Mesenchymal stem cell (in vitro differentiated cells and primary cell): Measurements from ENCODE around the gene ANKFN1.

ENCODE experiments used
- DNase-seq: peaks from one replicate; pipeline ENCODE4 v3.0.0-alpha.2; 2013
- H2AFZ ChIP-seq: one replicate; pipeline ENCODE4 v1.6.1; 2013; ENCODE audit warnings: low read depth, mild to moderate bottlenecking, control low read depth, inconsistent platforms, low read length, moderate library complexity
- H2AK5ac ChIP-seq: 2 replicates; pipeline ENCODE4 v1.6.1; 2013; ENCODE audit warnings: low read length, moderate library complexity, mild to moderate bottlenecking, inconsistent platforms; ENCODE audit not compliant: severe bottlenecking
- H2BK120ac ChIP-seq: one replicate; pipeline ENCODE4 v1.6.1; 2013; ENCODE audit warnings: low read depth, mild to moderate bottlenecking, inconsistent platforms, low read length, moderate library complexity
- H2BK12ac ChIP-seq, 2 experiments: one replicate each; pipeline ENCODE4 v1.6.1; 2013; ENCODE audit warnings: inconsistent platforms in 2 of 2, low read length in 2 of 2, mild to moderate bottlenecking in 2 of 2, moderate library complexity in 2 of 2, control low read depth in 1 of 2
- H2BK15ac ChIP-seq: one replicate; pipeline ENCODE4 v1.6.1; 2013; ENCODE audit warnings: mild to moderate bottlenecking, low read depth, inconsistent platforms; ENCODE audit not compliant: poor library complexity, severe bottlenecking
- H2BK5ac ChIP-seq: 2 replicates; pipeline ENCODE4 v1.6.1; 2013; ENCODE audit warnings: low read depth, mild to moderate bottlenecking, low read length, control low read depth, inconsistent platforms; ENCODE audit not compliant: poor library complexity, severe bottlenecking
- H3K14ac ChIP-seq, 2 experiments: one replicate each; pipeline ENCODE4 v1.6.1; 2013; ENCODE audit warnings: inconsistent platforms in 2 of 2, low read length in 2 of 2, control low read depth in 1 of 2, mild to moderate bottlenecking in 1 of 2, moderate library complexity in 1 of 2
- H3K18ac ChIP-seq, 2 experiments: one replicate each; pipeline ENCODE4 v1.6.1; 2013; ENCODE audit warnings: inconsistent platforms in 2 of 2, low read length in 2 of 2, control low read depth in 1 of 2, low read depth in 1 of 2, mild to moderate bottlenecking in 1 of 2
- H3K23ac ChIP-seq, 2 experiments: one replicate each; pipeline ENCODE4 v1.6.1; 2013; ENCODE audit warnings: inconsistent platforms in 2 of 2, low read length in 2 of 2, mild to moderate bottlenecking in 2 of 2, moderate library complexity in 2 of 2, control low read depth in 1 of 2
- H3K27ac ChIP-seq: 2 replicates; pipeline ENCODE4 v1.5.1; 2013; ENCODE audit warnings: mild to moderate bottlenecking, moderate library complexity, low read length, control low read depth, inconsistent platforms; ENCODE audit not compliant: poor library complexity, severe bottlenecking
- H3K27me3 ChIP-seq, 2 experiments: 2 replicates each; pipeline versions ENCODE4 v1.6.1 to v1.7.0; 2013; ENCODE audit warnings: low read length in 2 of 2, mild to moderate bottlenecking in 2 of 2, moderate library complexity in 2 of 2, control low read depth in 1 of 2, inconsistent platforms in 1 of 2; ENCODE audit not compliant: control insufficient read depth in 1 of 2, insufficient read depth in 1 of 2
- H3K36me3 ChIP-seq, 2 experiments: 2 replicates each; pipeline versions ENCODE4 v1.6.1 to v1.7.0; 2013; ENCODE audit warnings: low read length in 2 of 2, control low read depth in 1 of 2, inconsistent platforms in 1 of 2, low read depth in 1 of 2, mild to moderate bottlenecking in 1 of 2; ENCODE audit not compliant: insufficient read depth in 2 of 2, control insufficient read depth in 1 of 2
- H3K4ac ChIP-seq, 2 experiments: one replicate each; pipeline ENCODE4 v1.6.1; 2013; ENCODE audit warnings: inconsistent platforms in 2 of 2, low read length in 2 of 2, mild to moderate bottlenecking in 2 of 2, moderate library complexity in 2 of 2, control low read depth in 1 of 2, low read depth in 1 of 2
- H3K4me1 ChIP-seq: 2 replicates; pipeline ENCODE4 v1.6.1; 2013; ENCODE audit warnings: low read depth, low read length, control low read depth; ENCODE audit not compliant: control insufficient read depth, insufficient read depth
- H3K4me2 ChIP-seq: 2 replicates; pipeline ENCODE4 v1.6.1; 2013; ENCODE audit warnings: low read length, mild to moderate bottlenecking, inconsistent platforms; ENCODE audit not compliant: poor library complexity, severe bottlenecking
- H3K4me3 ChIP-seq, 2 experiments: 2 replicates each; pipeline versions ENCODE4 v1.5.1 to v1.7.0; 2013; ENCODE audit warnings: low read length in 2 of 2, mild to moderate bottlenecking in 2 of 2, control low read depth in 1 of 2, low read depth in 1 of 2; ENCODE audit not compliant: insufficient read depth in 1 of 2
- H3K79me1 ChIP-seq: replicated peaks from 2 replicates; pipeline ENCODE4 v1.6.1; 2013; ENCODE audit warnings: mild to moderate bottlenecking, control low read depth, low read length, inconsistent platforms; ENCODE audit not compliant: poor library complexity, severe bottlenecking
- H3K9ac ChIP-seq: 2 replicates; pipeline ENCODE4 v1.7.0; 2013; ENCODE audit warnings: mild to moderate bottlenecking, low read length, moderate library complexity
- H3K9me3 ChIP-seq: 2 replicates; pipeline ENCODE4 v1.7.0; 2013; ENCODE audit warnings: mild to moderate bottlenecking, low read length; ENCODE audit not compliant: control insufficient read depth
- H4K8ac ChIP-seq: one replicate; pipeline ENCODE4 v1.6.1; 2013; ENCODE audit warnings: inconsistent platforms, mild to moderate bottlenecking, low read length, moderate library complexity
- H4K91ac ChIP-seq: one replicate; pipeline ENCODE4 v1.6.1; 2013; ENCODE audit warnings: mild to moderate bottlenecking, low read length, inconsistent platforms
- WGBS: methylation state at CpG from one replicate; pipeline ENCODE4 v1.1.7; 2013; ENCODE audit warnings: mixed read lengths; 5-methylcytosine and 5-hydroxymethylcytosine counted together

ANKFN1 gene

GRCh38 chr17:56157845-56158244 is 4.6 kb downstream of the ANKFN1 start:
- Histone ChIP-seq H2AFZ (no peak overlapping the region), H3K4ac (no peak overlapping the region), H3K27ac (no peak overlapping the region), H3K9me3 (no peaks in the 10 kb centered on the region), H2AK5ac (no peak overlapping the region), H3K36me3 (no peaks in the 10 kb centered on the region), H4K8ac (no peak overlapping the region), H3K18ac (no peak overlapping the region), H3K79me1 (no peaks in the 10 kb centered on the region), H3K23ac (no peak overlapping the region), H2BK15ac (no peak overlapping the region), H2BK12ac (no peak overlapping the region), H2BK120ac (no peak overlapping the region), H3K4me3 (no peak overlapping the region), H4K91ac (no peak overlapping the region), H3K27me3 (peaks cover 0 to 5% of the 10 kb centered on the region in 2 experiments), H2BK5ac (no peak overlapping the region), H3K4me1 (no peaks in the 10 kb centered on the region), H3K4me2 (no peak overlapping the region), H3K14ac (no peak overlapping the region), H3K9ac (no peak overlapping the region)
- 85% methylated on average over 4 of the region's 4 CpGs for WGBS
- no peak for DNase-seq

GRCh38 chr17:56158344-56158743 is 5.1 kb downstream of the ANKFN1 start:
- Histone ChIP-seq H2BK120ac (no peak overlapping the region), H3K14ac (no peak overlapping the region), H3K4me3 (no peak overlapping the region), H2BK15ac (no peak overlapping the region), H3K4me1 (no peaks in the 10 kb centered on the region), H2BK5ac (no peak overlapping the region), H3K9me3 (no peaks in the 10 kb centered on the region), H3K27me3 (peaks cover 0 to 5% of the 10 kb centered on the region in 2 experiments), H3K79me1 (no peaks in the 10 kb centered on the region), H3K23ac (no peak overlapping the region), H2BK12ac (no peak overlapping the region), H3K36me3 (no peaks in the 10 kb centered on the region), H3K27ac (no peak overlapping the region), H3K18ac (no peak overlapping the region), H2AFZ (no peak overlapping the region), H4K91ac (no peak overlapping the region), H4K8ac (no peak overlapping the region), H3K4ac (no peak overlapping the region), H3K9ac (no peak overlapping the region), H3K4me2 (no peak overlapping the region), H2AK5ac (no peak overlapping the region)
- no peak for DNase-seq
- 40% methylated on average over 1 of the region's 1 CpG for WGBS

GRCh38 chr17:56158915-56159825 is 5.9 kb downstream of the ANKFN1 start:
- Histone ChIP-seq H4K8ac (no peak overlapping the region), H3K79me1 (no peaks in the 10 kb centered on the region), H3K27ac (no peak overlapping the region), H2BK15ac (no peak overlapping the region), H3K14ac (no peak overlapping the region), H3K4me1 (no peaks in the 10 kb centered on the region), H3K4me2 (no peak overlapping the region), H2AFZ (no peak overlapping the region), H3K18ac (no peak overlapping the region), H3K4me3 (no peak overlapping the region), H2BK120ac (no peak overlapping the region), H3K4ac (no peak overlapping the region), H2BK5ac (no peak overlapping the region), H3K9me3 (no peaks in the 10 kb centered on the region), H3K36me3 (no peaks in the 10 kb centered on the region), H3K9ac (no peak overlapping the region), H3K23ac (no peak overlapping the region), H3K27me3 (peaks cover 0 to 5% of the 10 kb centered on the region in 2 experiments), H2AK5ac (no peak overlapping the region), H4K91ac (no peak overlapping the region), H2BK12ac (no peak overlapping the region)
- no peak for DNase-seq
- 67% methylated on average over 3 of the region's 4 CpGs for WGBS

GRCh38 chr17:56159826-56160380 is 6.6 kb downstream of the ANKFN1 start:
- DNase-seq = no peak
- Histone ChIP-seq H3K36me3 (no peaks in the 10 kb centered on the region), H2BK5ac (no peak overlapping the region), H3K9me3 (no peaks in the 10 kb centered on the region), H3K4me3 (no peak overlapping the region), H3K9ac (no peak overlapping the region), H2BK15ac (no peak overlapping the region), H2AFZ (no peak overlapping the region), H3K79me1 (no peaks in the 10 kb centered on the region), H2BK12ac (no peak overlapping the region), H4K8ac (no peak overlapping the region), H3K23ac (no peak overlapping the region), H2BK120ac (no peak overlapping the region), H4K91ac (no peak overlapping the region), H3K4ac (no peak overlapping the region), H3K14ac (no peak overlapping the region), H3K4me2 (no peak overlapping the region), H3K4me1 (no peaks in the 10 kb centered on the region), H3K18ac (no peak overlapping the region), H2AK5ac (no peak overlapping the region), H3K27ac (no peak overlapping the region), H3K27me3 (peaks cover 0 to 5% of the 10 kb centered on the region in 2 experiments)
- 11% methylated on average over 1 of the region's 1 CpG for WGBS
